Loucy (cell line): ENCODE results near the gene PCMTD2.

Experiments
- H2AFZ ChIP-seq: fragments of 200-600 bp; sonication (generic); 2 replicates; pipeline ENCODE4 v1.6.0; 2016; ENCODE audit warnings: antibody characterized with exemption, mild to moderate bottlenecking, low read length, moderate library complexity
- H3F3A ChIP-seq: fragments of 200-600 bp; 2 replicates; pipeline ENCODE4 v1.6.0; 2016; ENCODE audit warnings: antibody characterized with exemption, low read depth, mild to moderate bottlenecking
- H3K27me3 ChIP-seq: fragments of 200-600 bp; sonication (generic); 2 replicates; pipeline ENCODE4 v1.6.1; 2014; ENCODE audit warnings: low read length, mild to moderate bottlenecking; ENCODE audit not compliant: insufficient read depth, poor library complexity, severe bottlenecking
- H3K36me3 ChIP-seq: fragments of 200-600 bp; sonication (generic); 2 replicates; pipeline ENCODE4 v1.6.1; 2016; ENCODE audit warnings: low read length; ENCODE audit not compliant: insufficient read depth
- H3K4me1 ChIP-seq: fragments of 200-600 bp; sonication (generic); 2 replicates; pipeline ENCODE4 v1.5.1; 2014; ENCODE audit warnings: low read length, mild to moderate bottlenecking; ENCODE audit not compliant: insufficient read depth, poor library complexity, severe bottlenecking
- H3K4me2 ChIP-seq: fragments of 200-600 bp; sonication (generic); 2 replicates; pipeline ENCODE4 v1.6.0; 2014; ENCODE audit warnings: antibody characterized with exemption, low read length, low read depth, mild to moderate bottlenecking; ENCODE audit not compliant: poor library complexity, severe bottlenecking
- H3K4me3 ChIP-seq: fragments of 200-600 bp; sonication (generic); 2 replicates; pipeline ENCODE4 v1.5.1; 2014; ENCODE audit warnings: low read length, mild to moderate bottlenecking, mixed read lengths; ENCODE audit not compliant: poor library complexity, severe bottlenecking
- H3K79me2 ChIP-seq: fragments of 200-600 bp; sonication (generic); 2 replicates; pipeline ENCODE4 v1.6.1; 2014; ENCODE audit warnings: low read length; ENCODE audit not compliant: insufficient read depth
- H3K9ac ChIP-seq: fragments of 200-600 bp; sonication (generic); 2 replicates; pipeline ENCODE4 v1.6.0; 2014; ENCODE audit warnings: mild to moderate bottlenecking, low read depth, low read length, moderate library complexity; ENCODE audit not compliant: poor library complexity, severe bottlenecking
- H3K9me2 ChIP-seq: fragments of 200-600 bp; sonication (generic); replicated peaks from 2 replicates; pipeline ENCODE4 v1.6.1; 2016; ENCODE audit warnings: low read depth, low read length, mixed read lengths
- H3K9me3 ChIP-seq: fragments of 200-600 bp; sonication (generic); 2 replicates; pipeline ENCODE4 v1.6.1; 2014; ENCODE audit warnings: mild to moderate bottlenecking, antibody characterized with exemption, low read length, low read depth; ENCODE audit not compliant: insufficient read depth
- H4K20me1 ChIP-seq: fragments of 200-600 bp; sonication (generic); 2 replicates; pipeline ENCODE4 v1.6.0; 2014; ENCODE audit warnings: antibody characterized with exemption, low read length, mild to moderate bottlenecking; ENCODE audit not compliant: insufficient read depth, poor library complexity, severe bottlenecking
- CTCF ChIP-seq: fragments of 200-600 bp; sonication (generic); conservative IDR thresholded peaks from 2 replicates; pipeline ENCODE4 v1.5.1; 2014; ENCODE audit warnings: mild to moderate bottlenecking, antibody characterized with exemption, low read length
- EZH2phosphoT487 ChIP-seq: fragments of 200-600 bp; IDR thresholded peaks from 2 replicates; pipeline ENCODE4 v1.6.1; 2018; ENCODE audit warnings: antibody characterized with exemption, mild to moderate bottlenecking, moderate library complexity, borderline replicate concordance

The PCMTD2 gene

DNA sequence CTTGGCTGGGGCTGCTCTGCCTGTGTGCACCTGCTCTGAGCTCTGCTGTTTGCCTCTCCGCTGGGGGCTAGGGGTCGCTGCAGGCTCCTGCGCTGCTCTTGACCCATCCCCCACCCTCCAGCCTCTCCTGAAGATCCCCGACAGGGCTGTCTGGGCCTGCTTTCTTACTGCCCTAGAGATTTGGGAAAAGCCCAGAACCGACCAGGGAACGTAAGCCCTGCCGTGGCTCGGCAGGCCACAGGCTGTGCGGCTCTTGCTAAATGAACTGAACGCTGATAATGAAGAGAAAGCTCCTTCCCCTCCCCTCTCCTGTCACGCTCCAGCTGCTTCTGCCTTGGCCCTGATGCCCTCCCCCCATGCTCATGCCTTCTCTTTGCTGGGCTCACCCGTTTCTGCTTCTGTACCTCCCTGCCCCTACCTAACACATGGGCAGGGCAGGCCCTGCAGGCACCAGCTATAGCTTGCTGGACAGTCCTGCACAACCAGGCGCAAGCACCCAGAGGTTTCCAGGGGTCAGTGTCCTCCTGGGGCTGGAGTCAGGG is 32.0 kb upstream of the PCMTD2 start:
- no peaks in the 10 kb centered on the region for H3K9me3 ChIP-seq
- H3K9me2 ChIP-seq, result no peaks in the 10 kb centered on the region
- TF ChIP-seq EZH2phosphoT487, result no peak
- no peak; the same call in 1 of the 2 replicates for TF ChIP-seq CTCF
- H3K4me1 ChIP-seq, result peaks cover 22% of the 10 kb centered on the region
- H4K20me1 ChIP-seq, result no peaks in the 10 kb centered on the region
- H3K36me3 ChIP-seq, result no peaks in the 10 kb centered on the region
- peak overlapping the region; percentile 2 for H3K9ac ChIP-seq
- no peaks in the 10 kb centered on the region for H3F3A ChIP-seq
- H3K4me3 ChIP-seq, result no peak overlapping the region
- no peak overlapping the region for H2AFZ ChIP-seq
- H3K27me3 ChIP-seq, result no peaks in the 10 kb centered on the region
- H3K79me2 ChIP-seq, result no peaks in the 10 kb centered on the region
- peak overlapping the region; percentile 4 for H3K4me2 ChIP-seq

- Histone ChIP-seq H3K9me2 (no peaks in the 10 kb centered on the region), H3K36me3 (no peaks in the 10 kb centered on the region), H3K4me1 (peaks cover 22% of the 10 kb centered on the region), H3F3A (no peaks in the 10 kb centered on the region), H3K4me3 (no peak overlapping the region), H3K9me3 (no peaks in the 10 kb centered on the region), H3K27me3 (no peaks in the 10 kb centered on the region), H3K4me2 (peak overlapping the region; percentile 4), H2AFZ (no peak overlapping the region), H3K9ac (peak overlapping the region; percentile 2), H3K79me2 (no peaks in the 10 kb centered on the region), H4K20me1 (no peaks in the 10 kb centered on the region)
- TF ChIP-seq CTCF (no peak), EZH2phosphoT487 (no peak)
Measured at GRCh38 chr20:64224351-64225170, 31.0 kb upstream of the PCMTD2 start.

DNA sequence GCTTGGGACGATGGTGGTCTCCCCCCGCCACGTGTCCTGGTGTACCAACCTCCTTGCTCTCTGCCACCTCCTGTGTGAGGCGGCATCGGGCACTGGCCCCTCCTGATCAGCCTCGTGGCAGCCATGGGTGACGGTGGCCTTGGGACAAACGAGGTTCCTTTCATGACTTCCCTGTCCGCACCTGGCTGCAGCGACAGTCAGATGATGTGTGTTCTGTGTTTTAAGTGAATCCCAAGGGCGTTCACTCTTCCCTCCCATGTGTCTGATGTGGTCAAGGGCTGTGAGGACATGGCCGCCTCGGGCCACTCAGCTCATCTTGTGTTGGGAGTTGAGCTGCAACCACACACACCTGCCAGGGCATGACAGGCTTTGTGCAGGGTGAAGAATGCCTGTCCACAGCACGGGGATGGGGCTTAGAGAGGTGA is 30.4 kb upstream of the PCMTD2 start:
- no peaks in the 10 kb centered on the region for H3K27me3 ChIP-seq
- no peak overlapping the region for H2AFZ ChIP-seq
- no peaks in the 10 kb centered on the region for H3K9me3 ChIP-seq
- no peak overlapping the region for H3K4me2 ChIP-seq
- H3K4me3 ChIP-seq, result no peak overlapping the region
- H3K79me2 ChIP-seq, result no peaks in the 10 kb centered on the region
- H3K9me2 ChIP-seq, result no peaks in the 10 kb centered on the region
- no peaks in the 10 kb centered on the region for H3K36me3 ChIP-seq
- H3F3A ChIP-seq, result no peaks in the 10 kb centered on the region
- TF ChIP-seq CTCF, result no peak
- H3K4me1 ChIP-seq, result peaks cover 22% of the 10 kb centered on the region
- no peak overlapping the region for H3K9ac ChIP-seq
- H4K20me1 ChIP-seq, result no peaks in the 10 kb centered on the region
